Liver (tissue), 9 donors: ENCODE results near the gene FRMPD1. TPM values are rescaled to one million over a fixed set of nuclear protein-coding genes. Genes with fewer than 3 reads are reported as not detected.

Experiments
- DNase-seq: peaks from one replicate; pipeline ENCODE4 v3.0.0-alpha.2; 2017; ENCODE audit warnings: low spot score
- H3K27ac ChIP-seq, 2 donors: one replicate each; pipeline ENCODE4 v1.7.0; 2013; ENCODE audit warnings: inconsistent platforms in 2 of 2, low read length in 2 of 2, control low read depth in 1 of 2, low read depth in 1 of 2, mild to moderate bottlenecking in 1 of 2
- H3K27me3 ChIP-seq, 4 donors: one replicate each; pipeline versions ENCODE4 v1.6.1 to v1.7.0; 2013; ENCODE audit warnings: low read length in 3 of 4, inconsistent platforms in 1 of 4, mild to moderate bottlenecking in 1 of 4, moderate library complexity in 1 of 4; ENCODE audit not compliant: control insufficient read depth in 4 of 4, insufficient read depth in 4 of 4
- H3K36me3 ChIP-seq, 4 donors: one replicate each; pipeline versions ENCODE4 v1.6.1 to v1.7.0; 2013; ENCODE audit warnings: low read length in 3 of 4, mild to moderate bottlenecking in 3 of 4, low read depth in 1 of 4, moderate library complexity in 1 of 4; ENCODE audit not compliant: control insufficient read depth in 4 of 4, insufficient read depth in 3 of 4
- H3K4me1 ChIP-seq, 4 donors: one replicate each; pipeline versions ENCODE4 v1.6.1 to v1.7.0; 2013; ENCODE audit warnings: low read length in 3 of 4, mild to moderate bottlenecking in 3 of 4, moderate library complexity in 1 of 4; ENCODE audit not compliant: control insufficient read depth in 4 of 4, insufficient read depth in 4 of 4
- H3K4me3 ChIP-seq, 3 donors: one replicate each; pipeline versions ENCODE4 v1.6.1 to v1.7.0; 2013; ENCODE audit warnings: low read length in 3 of 3, control low read depth in 1 of 3, low read depth in 1 of 3, mild to moderate bottlenecking in 1 of 3
- H3K9ac ChIP-seq, 2 donors: one replicate each; pipeline ENCODE4 v1.7.0; 2013; ENCODE audit warnings: low read length in 2 of 2, mild to moderate bottlenecking in 2 of 2, moderate library complexity in 2 of 2, control low read depth in 1 of 2, low read depth in 1 of 2
- H3K9me3 ChIP-seq, 4 donors: one replicate each; pipeline versions ENCODE4 v1.6.1 to v1.7.0; 2013; ENCODE audit warnings: low read length in 3 of 4; ENCODE audit not compliant: control insufficient read depth in 4 of 4
- CTCF ChIP-seq: fragments of 150-350 bp; IDR thresholded peaks from 2 replicates; pipeline ENCODE4 v1.5.1; 2017; ENCODE audit warnings: improper control_type of control experiment, low read depth, low read length; ENCODE audit not compliant: missing input control
- EGR1 ChIP-seq, 2 donors: IDR thresholded peaks; 2 replicates each; pipeline ENCODE4 v1.6.1; 2016 to 2018; ENCODE audit warnings: antibody characterized with exemption in 2 of 2, low read depth in 2 of 2
- FOXA1 ChIP-seq: IDR thresholded peaks from 2 replicates; pipeline ENCODE4 v1.6.1; 2016; ENCODE audit warnings: antibody characterized with exemption
- FOXA2 ChIP-seq: IDR thresholded peaks from 2 replicates; pipeline ENCODE4 v1.6.1; 2016; ENCODE audit warnings: antibody characterized with exemption
- GABPA ChIP-seq, 2 donors: IDR thresholded peaks in 1 of 2; conservative IDR thresholded peaks in 1 of 2; 2 replicates each; pipeline ENCODE4 v1.6.1; 2016; ENCODE audit warnings: antibody characterized with exemption in 2 of 2, mild to moderate bottlenecking in 1 of 2, moderate library complexity in 1 of 2
- HNF4A ChIP-seq, 2 donors: conservative IDR thresholded peaks; 2 replicates each; pipeline ENCODE4 v1.6.1; 2016; ENCODE audit warnings: antibody characterized with exemption in 2 of 2, mild to moderate bottlenecking in 2 of 2
- HNF4G ChIP-seq: IDR thresholded peaks from 2 replicates; pipeline ENCODE4 v1.6.1; 2016; ENCODE audit warnings: antibody characterized with exemption
- JUND ChIP-seq, 2 donors: IDR thresholded peaks; 2 replicates each; pipeline ENCODE4 v1.6.1; 2016; ENCODE audit warnings: antibody characterized with exemption in 2 of 2
- MAX ChIP-seq: IDR thresholded peaks from 2 replicates; pipeline ENCODE4 v1.6.1; 2016; ENCODE audit warnings: antibody characterized with exemption
- NR2F2 ChIP-seq: IDR thresholded peaks from 2 replicates; pipeline ENCODE4 v1.6.1; 2016; ENCODE audit warnings: antibody characterized with exemption
- RAD21 ChIP-seq, 2 donors: IDR thresholded peaks; 2 replicates each; pipeline ENCODE4 v1.6.1; 2016; ENCODE audit warnings: antibody characterized with exemption in 2 of 2, mild to moderate bottlenecking in 2 of 2
- RXRA ChIP-seq, 2 donors: IDR thresholded peaks; 2 replicates each; pipeline ENCODE4 v1.6.1; 2017 to 2018; ENCODE audit warnings: antibody characterized with exemption in 2 of 2, mild to moderate bottlenecking in 1 of 2
- SP1 ChIP-seq: IDR thresholded peaks from 2 replicates; pipeline ENCODE4 v1.6.1; 2018; ENCODE audit warnings: antibody characterized with exemption, mild to moderate bottlenecking
- TAF1 ChIP-seq: conservative IDR thresholded peaks from 2 replicates; pipeline ENCODE4 v1.6.1; 2016; ENCODE audit warnings: antibody characterized with exemption, mild to moderate bottlenecking
- YY1 ChIP-seq: IDR thresholded peaks from 2 replicates; pipeline ENCODE4 v1.6.1; 2016; ENCODE audit warnings: antibody characterized with exemption, mild to moderate bottlenecking
- WGBS: extraction: QIAGEN DNeasy Blood & Tissue Kit; methylation state at CpG from one replicate; pipeline ENCODE4 v1.1.7; 2013; 5-methylcytosine and 5-hydroxymethylcytosine counted together
- polyA plus RNA-seq, 2 donors: library from polyadenylated mRNA; stranded (reverse) in 1 of 2; unstranded in 1 of 2; fragments of 200-250 nt in 1 of 2; fragments of >200 nt in 1 of 2; fragmentation: Nextera tagmentation in 1 of 2; extraction: Ambion mirVana in 1 of 2; gene quantifications; one replicate each; pipeline versions ENCODE4 v1.2.1 to v1.2.3, GENCODE V29; 2013 to 2015
- total RNA-seq, 2 donors: library from RNA; depleted of rRNA; stranded (reverse); fragments of >200 nt; gene quantifications; one replicate each; pipeline ENCODE4 v1.2.3, GENCODE V29; 2014
- TF ChIP-seq, protein P1 (sequence below): IDR thresholded peaks from 2 replicates; pipeline ENCODE4 v1.6.1; 2016; ENCODE audit warnings: antibody characterized with exemption
- TF ChIP-seq, protein P2 (sequence below): IDR thresholded peaks from 2 replicates; pipeline ENCODE4 v1.6.1; 2016; ENCODE audit warnings: antibody characterized with exemption, mild to moderate bottlenecking
- TF ChIP-seq, protein P3 (sequence below): IDR thresholded peaks from 2 replicates; pipeline ENCODE4 v1.6.1; 2016; ENCODE audit warnings: antibody characterized with exemption
- donor health status: healthy.
- donor health status: healthy.
- donor health status: healthy.
- donor health status: healthy.
- donor health status: healthy.

The FRMPD1 gene
- total and polyA plus RNA-seq, 4 donors, result 0.06 to 1.8 (median 0.17) TPM

- Histone ChIP-seq H3K4me3 (no peak overlapping the region), H3K36me3 (no peaks in the 10 kb centered on the region), H3K9me3 (no peaks in the 10 kb centered on the region), H3K27me3 (no peaks in the 10 kb centered on the region), H3K27ac (no peak overlapping the region), H3K9ac (no peak overlapping the region), H3K4me1 (no peaks in the 10 kb centered on the region)
- TF ChIP-seq, protein P1, sequence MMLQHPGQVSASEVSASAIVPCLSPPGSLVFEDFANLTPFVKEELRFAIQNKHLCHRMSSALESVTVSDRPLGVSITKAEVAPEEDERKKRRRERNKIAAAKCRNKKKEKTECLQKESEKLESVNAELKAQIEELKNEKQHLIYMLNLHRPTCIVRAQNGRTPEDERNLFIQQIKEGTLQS, result no peak
- TF ChIP-seq NR2F2 (no peak), EGR1 (IDR thresholded peaks at IDR 0.05; ENCODE audit: low read depth in 2 of 2) (no peak), FOXA2 (no peak), TAF1 (no peak), FOXA1 (no peak), SP1 (no peak), GABPA (IDR thresholded peaks at IDR 0.05 in 1 of 2, conservative IDR thresholded peaks at IDR 0.05 in 1 of 2) (no peak), HNF4G (no peak), YY1 (no peak), JUND (IDR thresholded peaks at IDR 0.05) (no peak)
- TF ChIP-seq, protein P2, sequence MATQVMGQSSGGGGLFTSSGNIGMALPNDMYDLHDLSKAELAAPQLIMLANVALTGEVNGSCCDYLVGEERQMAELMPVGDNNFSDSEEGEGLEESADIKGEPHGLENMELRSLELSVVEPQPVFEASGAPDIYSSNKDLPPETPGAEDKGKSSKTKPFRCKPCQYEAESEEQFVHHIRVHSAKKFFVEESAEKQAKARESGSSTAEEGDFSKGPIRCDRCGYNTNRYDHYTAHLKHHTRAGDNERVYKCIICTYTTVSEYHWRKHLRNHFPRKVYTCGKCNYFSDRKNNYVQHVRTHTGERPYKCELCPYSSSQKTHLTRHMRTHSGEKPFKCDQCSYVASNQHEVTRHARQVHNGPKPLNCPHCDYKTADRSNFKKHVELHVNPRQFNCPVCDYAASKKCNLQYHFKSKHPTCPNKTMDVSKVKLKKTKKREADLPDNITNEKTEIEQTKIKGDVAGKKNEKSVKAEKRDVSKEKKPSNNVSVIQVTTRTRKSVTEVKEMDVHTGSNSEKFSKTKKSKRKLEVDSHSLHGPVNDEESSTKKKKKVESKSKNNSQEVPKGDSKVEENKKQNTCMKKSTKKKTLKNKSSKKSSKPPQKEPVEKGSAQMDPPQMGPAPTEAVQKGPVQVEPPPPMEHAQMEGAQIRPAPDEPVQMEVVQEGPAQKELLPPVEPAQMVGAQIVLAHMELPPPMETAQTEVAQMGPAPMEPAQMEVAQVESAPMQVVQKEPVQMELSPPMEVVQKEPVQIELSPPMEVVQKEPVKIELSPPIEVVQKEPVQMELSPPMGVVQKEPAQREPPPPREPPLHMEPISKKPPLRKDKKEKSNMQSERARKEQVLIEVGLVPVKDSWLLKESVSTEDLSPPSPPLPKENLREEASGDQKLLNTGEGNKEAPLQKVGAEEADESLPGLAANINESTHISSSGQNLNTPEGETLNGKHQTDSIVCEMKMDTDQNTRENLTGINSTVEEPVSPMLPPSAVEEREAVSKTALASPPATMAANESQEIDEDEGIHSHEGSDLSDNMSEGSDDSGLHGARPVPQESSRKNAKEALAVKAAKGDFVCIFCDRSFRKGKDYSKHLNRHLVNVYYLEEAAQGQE, result no peak
- DNase-seq, result no peak
- WGBS, result 86% methylated on average over 1 of the region's 1 CpG
These were observed 26.7 kb upstream of the FRMPD1 start for GRCh38 chr9:37624073-37624472.

DNA sequence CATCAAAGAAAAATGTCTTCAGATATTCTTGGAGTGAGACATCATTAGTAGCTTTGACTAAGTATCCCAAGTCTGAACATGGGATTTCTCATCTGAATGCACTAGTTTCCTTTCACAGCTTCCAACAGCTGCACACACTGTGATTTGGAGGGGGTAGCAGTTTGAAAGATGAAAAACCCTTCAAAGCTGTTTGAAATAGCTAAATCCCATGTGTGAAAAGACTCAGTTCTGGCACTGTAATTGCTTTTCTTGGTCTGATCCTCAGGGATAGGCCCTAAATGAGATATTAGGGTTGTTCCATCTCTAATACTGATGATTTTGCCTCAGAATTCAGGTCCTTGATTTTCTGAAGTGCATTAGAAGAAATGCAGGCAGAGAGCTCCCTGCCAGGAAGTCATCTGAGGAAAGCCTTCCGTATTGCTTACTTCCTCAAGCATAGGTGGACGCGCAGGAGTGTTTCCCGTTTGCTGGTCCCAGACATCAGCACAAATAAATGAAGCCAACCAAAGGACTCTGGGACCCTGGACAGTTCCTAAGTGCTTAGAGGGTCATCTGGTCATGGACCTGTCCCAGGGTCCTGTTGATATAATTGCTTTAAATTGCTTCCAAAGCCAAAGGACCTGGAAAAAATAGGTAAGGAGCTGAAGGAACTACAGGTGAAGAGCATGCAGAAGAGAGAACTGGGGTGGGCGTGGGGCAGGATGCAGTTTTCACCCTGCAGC lies 25.6 kb upstream of the FRMPD1 start:
- Histone ChIP-seq H3K27ac (no peak overlapping the region), H3K9me3 (no peaks in the 10 kb centered on the region), H3K36me3 (no peaks in the 10 kb centered on the region), H3K9ac (no peak overlapping the region), H3K4me1 (no peaks in the 10 kb centered on the region), H3K4me3 (no peak overlapping the region), H3K27me3 (no peaks in the 10 kb centered on the region)
- WGBS, result 76% methylated on average over 5 of the region's 5 CpGs
- DNase-seq, result no peak
- no peak for TF ChIP-seq FOXA2
- TF ChIP-seq YY1, result no peak
- TF ChIP-seq, protein P1, result no peak
- no peak for TF ChIP-seq CTCF
- TF ChIP-seq HNF4G, result no peak
- no peak for TF ChIP-seq RXRA (IDR thresholded peaks at IDR 0.05)
- TF ChIP-seq RAD21 (IDR thresholded peaks at IDR 0.05), result no peak
- no peak for TF ChIP-seq NR2F2
- TF ChIP-seq, protein P2, result no peak
- no peak for TF ChIP-seq TAF1
- no peak for TF ChIP-seq MAX
- TF ChIP-seq EGR1 (IDR thresholded peaks at IDR 0.05; ENCODE audit: low read depth in 2 of 2), result no peak
- no peak for TF ChIP-seq FOXA1
- TF ChIP-seq SP1, result no peak
- TF ChIP-seq, protein P3, sequence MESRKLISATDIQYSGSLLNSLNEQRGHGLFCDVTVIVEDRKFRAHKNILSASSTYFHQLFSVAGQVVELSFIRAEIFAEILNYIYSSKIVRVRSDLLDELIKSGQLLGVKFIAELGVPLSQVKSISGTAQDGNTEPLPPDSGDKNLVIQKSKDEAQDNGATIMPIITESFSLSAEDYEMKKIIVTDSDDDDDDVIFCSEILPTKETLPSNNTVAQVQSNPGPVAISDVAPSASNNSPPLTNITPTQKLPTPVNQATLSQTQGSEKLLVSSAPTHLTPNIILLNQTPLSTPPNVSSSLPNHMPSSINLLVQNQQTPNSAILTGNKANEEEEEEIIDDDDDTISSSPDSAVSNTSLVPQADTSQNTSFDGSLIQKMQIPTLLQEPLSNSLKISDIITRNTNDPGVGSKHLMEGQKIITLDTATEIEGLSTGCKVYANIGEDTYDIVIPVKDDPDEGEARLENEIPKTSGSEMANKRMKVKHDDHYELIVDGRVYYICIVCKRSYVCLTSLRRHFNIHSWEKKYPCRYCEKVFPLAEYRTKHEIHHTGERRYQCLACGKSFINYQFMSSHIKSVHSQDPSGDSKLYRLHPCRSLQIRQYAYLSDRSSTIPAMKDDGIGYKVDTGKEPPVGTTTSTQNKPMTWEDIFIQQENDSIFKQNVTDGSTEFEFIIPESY, result no peak
- TF ChIP-seq JUND (IDR thresholded peaks at IDR 0.05), result no peak
- TF ChIP-seq HNF4A (conservative IDR thresholded peaks at IDR 0.05), result no peak
- TF ChIP-seq GABPA (IDR thresholded peaks at IDR 0.05 in 1 of 2, conservative IDR thresholded peaks at IDR 0.05 in 1 of 2), result no peak
